ENCODE results near the gene UBXN11.

DNA sequence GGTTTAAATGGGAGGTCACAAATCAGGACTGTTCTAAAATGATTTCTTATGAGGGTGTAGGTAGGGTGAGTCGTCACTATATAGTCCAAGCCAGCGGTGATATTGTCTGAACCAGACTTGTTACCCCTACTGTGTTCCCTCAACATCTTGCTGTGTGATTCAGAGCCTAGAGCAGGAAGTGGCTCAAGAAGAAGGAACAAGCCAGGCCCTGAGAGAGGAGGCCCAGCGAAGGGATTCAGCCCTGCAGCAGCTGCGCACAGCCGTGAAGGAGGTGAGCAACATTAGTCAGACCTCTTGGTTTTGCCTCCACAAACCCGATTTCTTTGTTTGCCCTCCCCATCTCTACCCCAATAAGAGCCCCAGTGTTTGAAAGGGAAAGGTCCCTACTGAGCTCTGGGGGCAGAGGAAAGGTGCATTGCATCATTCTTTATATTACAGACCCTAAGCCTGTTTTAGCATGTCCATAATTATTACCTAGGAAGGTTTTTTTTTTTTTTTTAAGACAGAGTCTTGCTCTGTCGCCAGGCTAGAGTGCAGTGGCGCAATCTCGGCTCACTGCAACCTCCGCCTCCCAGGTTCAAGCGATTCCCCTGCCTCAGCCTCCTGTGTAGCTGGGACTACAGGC, 31.5 kb downstream of the UBXN11 start:
- TF ChIP-seq, protein P1, sequence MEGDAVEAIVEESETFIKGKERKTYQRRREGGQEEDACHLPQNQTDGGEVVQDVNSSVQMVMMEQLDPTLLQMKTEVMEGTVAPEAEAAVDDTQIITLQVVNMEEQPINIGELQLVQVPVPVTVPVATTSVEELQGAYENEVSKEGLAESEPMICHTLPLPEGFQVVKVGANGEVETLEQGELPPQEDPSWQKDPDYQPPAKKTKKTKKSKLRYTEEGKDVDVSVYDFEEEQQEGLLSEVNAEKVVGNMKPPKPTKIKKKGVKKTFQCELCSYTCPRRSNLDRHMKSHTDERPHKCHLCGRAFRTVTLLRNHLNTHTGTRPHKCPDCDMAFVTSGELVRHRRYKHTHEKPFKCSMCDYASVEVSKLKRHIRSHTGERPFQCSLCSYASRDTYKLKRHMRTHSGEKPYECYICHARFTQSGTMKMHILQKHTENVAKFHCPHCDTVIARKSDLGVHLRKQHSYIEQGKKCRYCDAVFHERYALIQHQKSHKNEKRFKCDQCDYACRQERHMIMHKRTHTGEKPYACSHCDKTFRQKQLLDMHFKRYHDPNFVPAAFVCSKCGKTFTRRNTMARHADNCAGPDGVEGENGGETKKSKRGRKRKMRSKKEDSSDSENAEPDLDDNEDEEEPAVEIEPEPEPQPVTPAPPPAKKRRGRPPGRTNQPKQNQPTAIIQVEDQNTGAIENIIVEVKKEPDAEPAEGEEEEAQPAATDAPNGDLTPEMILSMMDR (IDR thresholded peaks at IDR 0.05): no peak
- TF ChIP-seq EZH2 (IDR thresholded peaks at IDR 0.05; ENCODE audit: borderline replicate concordance, insufficient read depth, low read depth, low read length, poor library complexity, severe bottlenecking): no peak
